Epidermal melanocyte (primary cell): Measurements from ENCODE around the gene RGS9BP.
"Not testable (repeated sequence)": the region's sequence is repeated elsewhere in the genome, so short reads cannot be mapped to it uniquely, and the experiment has no call there.

Experiments
- DNase-seq: peaks from one replicate; pipeline ENCODE4 v3.0.0; 2011; ENCODE audit warnings: low spot score; ENCODE audit not compliant: insufficient read length

The RGS9BP gene

GRCh38 chr19:32671883-32672593 is 3.6 kb upstream of the RGS9BP start:
- DNase-seq: no peak

- DNase-seq: no peak
Observed at GRCh38 chr19:32672841-32673240, 2.8 kb upstream of the RGS9BP start.

GRCh38 chr19:32673573-32673972 is 2.1 kb upstream of the RGS9BP start:
- DNase-seq: no peak

GRCh38 chr19:32674153-32674930 is 1.3 kb upstream of the RGS9BP start:
- DNase-seq: no peak

GRCh38 chr19:32674931-32675719 is 523 bp upstream of the RGS9BP start, which contains the start of gene ANKRD27:
Gene ANKRD27 (minus strand): TSS chr19:32675180. CDS start chr19:32659015, 16,165 bp downstream.
- DNase-seq: peak; percentile 98

- DNase-seq: no peak
Observed at GRCh38 chr19:32676186-32676894, 692 bp downstream of the RGS9BP start.

GRCh38 chr19:32676895-32677359 is 1.3 kb downstream of the RGS9BP start:
- no peak for DNase-seq

- DNase-seq: no peak
Observed at GRCh38 chr19:32677657-32678056, 2.0 kb downstream of the RGS9BP start.

GRCh38 chr19:32680986-32681385 is 5.3 kb downstream of the RGS9BP start:
- DNase-seq: no peak

GRCh38 chr19:32682317-32682716 is 6.7 kb downstream of the RGS9BP start:
- no peak for DNase-seq

- no peak for DNase-seq
Observed at GRCh38 chr19:32686847-32687475, 11.3 kb downstream of the RGS9BP start.

- DNase-seq: no peak
Observed at GRCh38 chr19:32687681-32688080, 12.0 kb downstream of the RGS9BP start.

- DNase-seq: no peak
Observed at GRCh38 chr19:32688311-32688710, 12.7 kb downstream of the RGS9BP start.

- DNase-seq: peak; percentile 77
Observed at GRCh38 chr19:32691291-32691951, 15.8 kb downstream of the RGS9BP start, which contains the start of gene NUDT19. Gene NUDT19 (plus strand): TSS chr19:32691821. CDS start chr19:32691961, 140 bp downstream.

- no peak for DNase-seq
Observed at GRCh38 chr19:32691952-32692726, 16.5 kb downstream of the RGS9BP start.

- DNase-seq: no peak
Observed at GRCh38 chr19:32692727-32693061, 17.0 kb downstream of the RGS9BP start.

GRCh38 chr19:32693151-32694108 is 17.8 kb downstream of the RGS9BP start:
- not testable (repeated sequence) for DNase-seq

- not testable (repeated sequence) for DNase-seq
Observed at GRCh38 chr19:32694316-32694715, 18.7 kb downstream of the RGS9BP start.
